H1 (cell line): ENCODE measurements around the gene COL4A1. TPM values are rescaled to one million over a fixed set of nuclear protein-coding genes. Genes with fewer than 3 reads are reported as not detected.

Experiments used
- CTCF ChIA-PET: fragments of 300-600 bp; sonication (Branson Sonifier 250); formaldehyde crosslinking; loops from one replicate; lab custom pipeline; 2021; ENCODE audit not compliant: partially characterized antibody; lab: Charles Lee
- POLR2A ChIA-PET: fragments of 300-600 bp; sonication (Branson Sonifier 250); formaldehyde crosslinking; loops from one replicate; lab custom pipeline; 2021; ENCODE audit warnings: inconsistent platforms; ENCODE audit not compliant: partially characterized antibody; lab: Charles Lee
- DNase-seq, 2 experiments: peaks; one replicate each; pipeline versions ENCODE4 v3.0.0 to v3.0.0-alpha.2; 2010 to 2022; ENCODE audit warnings: low spot score in 2 of 2, low read depth in 1 of 2, mixed read lengths in 1 of 2
- FAIRE-seq: peaks from 2 replicates; lab custom pipeline; 2011; peaks lifted over from hg19 to GRCh38; lab: Jason Lieb, UNC
- H2AFZ ChIP-seq: 2 replicates; pipeline ENCODE4 v1.8.1; 2012; ENCODE audit warnings: low read length, inconsistent platforms
- H2AK5ac ChIP-seq: 2 replicates; pipeline ENCODE4 v1.6.1; 2013; ENCODE audit warnings: low read depth, low read length
- H2BK120ac ChIP-seq: replicated peaks from 2 replicates; pipeline ENCODE3; 2013; ENCODE audit warnings: low read depth, low read length, inconsistent platforms
- H2BK12ac ChIP-seq: 2 replicates; pipeline ENCODE4 v1.6.1; 2013; ENCODE audit warnings: low read depth, low read length
- H2BK15ac ChIP-seq: 2 replicates; pipeline ENCODE4 v1.6.1; 2013; ENCODE audit warnings: low read length
- H2BK20ac ChIP-seq: 2 replicates; pipeline ENCODE4 v1.6.1; 2013; ENCODE audit warnings: low read length
- H2BK5ac ChIP-seq: 2 replicates; pipeline ENCODE4 v1.6.1; 2013; ENCODE audit warnings: low read depth, low read length
- H3K14ac ChIP-seq: 2 replicates; pipeline ENCODE4 v1.6.1; 2013; ENCODE audit warnings: inconsistent platforms; ENCODE audit not compliant: insufficient read length
- H3K18ac ChIP-seq: 2 replicates; pipeline ENCODE4 v1.6.1; 2013; ENCODE audit warnings: low read length; ENCODE audit errors: extremely low read depth
- H3K23ac ChIP-seq: 2 replicates; pipeline ENCODE4 v1.6.1; 2013; ENCODE audit warnings: inconsistent platforms; ENCODE audit not compliant: insufficient read length
- H3K23me2 ChIP-seq: 2 replicates; pipeline ENCODE4 v1.6.1; 2013; ENCODE audit warnings: low read depth, low read length
- H3K27ac ChIP-seq: 2 replicates; pipeline ENCODE4 v1.6.1; 2011; ENCODE audit warnings: low read depth, low read length, inconsistent platforms
- H3K27me3 ChIP-seq, 4 experiments: replicated peaks in 1 of 4; 1 replicate in 1 of 4; 2 replicates in 3 of 4; pipeline versions ENCODE4 v1.6.1 to v1.8.1; 2011 to 2013; ENCODE audit warnings: low read length in 3 of 4, mild to moderate bottlenecking in 3 of 4, inconsistent platforms in 2 of 4, mixed read lengths in 2 of 4, moderate library complexity in 1 of 4; ENCODE audit not compliant: control insufficient read depth in 3 of 4, insufficient read depth in 3 of 4; ENCODE audit errors: extremely low read depth in 1 of 4
- H3K36me3 ChIP-seq, 4 experiments: 2 replicates each; pipeline versions ENCODE4 v1.6.1 to v1.8.1; 2011 to 2013; ENCODE audit warnings: mild to moderate bottlenecking in 4 of 4, low read length in 3 of 4, moderate library complexity in 2 of 4, control low read depth in 1 of 4, inconsistent platforms in 1 of 4; ENCODE audit not compliant: insufficient read depth in 4 of 4, control insufficient read depth in 2 of 4
- H3K4ac ChIP-seq: replicated peaks from 2 replicates; pipeline ENCODE3; 2013; ENCODE audit warnings: low read length, low read depth, mixed read lengths, inconsistent platforms; ENCODE audit not compliant: insufficient read length
- H3K4me1 ChIP-seq, 4 experiments: replicated peaks in 1 of 4; 1 replicate in 1 of 4; 2 replicates in 3 of 4; pipeline versions ENCODE4 v1.6.1 to v1.8.1; 2011 to 2013; ENCODE audit warnings: low read length in 3 of 4, inconsistent platforms in 2 of 4, mixed read lengths in 1 of 4; ENCODE audit not compliant: insufficient read depth in 4 of 4, control insufficient read depth in 3 of 4
- H3K4me2 ChIP-seq, 2 experiments: 2 replicates each; pipeline versions ENCODE4 v1.6.1 to v1.8.1; 2011 to 2013; ENCODE audit warnings: low read depth in 2 of 2, low read length in 2 of 2, control low read depth in 1 of 2, inconsistent platforms in 1 of 2, mild to moderate bottlenecking in 1 of 2; ENCODE audit not compliant: insufficient read depth in 1 of 2
- H3K4me3 ChIP-seq, 4 experiments: fragments of 200-600, 300-600 bp in 1 of 4; sonication (generic), shearing (Covaris generic), sonication (Bioruptor Twin) in 1 of 4; 2 replicates each; pipeline versions ENCODE4 v1.5.1 to v1.8.1; 2011 to 2016; ENCODE audit warnings: low read length in 4 of 4, low read depth in 3 of 4, control low read depth in 2 of 4, inconsistent platforms in 2 of 4, mild to moderate bottlenecking in 2 of 4, mixed read lengths in 1 of 4, moderate library complexity in 1 of 4; ENCODE audit not compliant: insufficient read depth in 2 of 4; ENCODE audit errors: extremely low read depth in 1 of 4
- H3K56ac ChIP-seq: replicated peaks from 2 replicates; pipeline ENCODE3; 2013; ENCODE audit warnings: low read depth, mild to moderate bottlenecking, mixed read lengths, low read length, inconsistent platforms; ENCODE audit not compliant: insufficient read length
- H3K79me1 ChIP-seq: 2 replicates; pipeline ENCODE4 v1.6.1; 2013; ENCODE audit warnings: low read depth, low read length, control low read depth
- H3K79me2 ChIP-seq, 2 experiments: 2 replicates each; pipeline versions ENCODE4 v1.6.1 to v1.8.1; 2012 to 2013; ENCODE audit warnings: low read length in 2 of 2, mild to moderate bottlenecking in 2 of 2, inconsistent platforms in 1 of 2; ENCODE audit not compliant: insufficient read depth in 2 of 2, control insufficient read depth in 1 of 2
- H3K9ac ChIP-seq, 4 experiments: replicated peaks in 1 of 4; 1 replicate in 1 of 4; 2 replicates in 3 of 4; pipeline versions ENCODE4 v1.6.1 to v1.8.1; 2011 to 2013; ENCODE audit warnings: low read depth in 3 of 4, low read length in 3 of 4, control low read depth in 2 of 4, mild to moderate bottlenecking in 2 of 4, moderate library complexity in 2 of 4, inconsistent platforms in 1 of 4; ENCODE audit errors: extremely low read depth in 1 of 4
- H3K9me3 ChIP-seq, 2 experiments: 2 replicates each; pipeline versions ENCODE4 v1.6.1 to v1.8.1; 2012 to 2013; ENCODE audit warnings: mild to moderate bottlenecking in 2 of 2, moderate library complexity in 2 of 2, control low read depth in 1 of 2, inconsistent platforms in 1 of 2, low read depth in 1 of 2, low read length in 1 of 2, mixed read lengths in 1 of 2; ENCODE audit not compliant: insufficient read depth in 2 of 2
- H4K20me1 ChIP-seq, 2 experiments: replicated peaks in 1 of 2; 2 replicates each; pipeline versions ENCODE3 to v1.8.1; 2011 to 2013; ENCODE audit warnings: inconsistent platforms in 2 of 2, low read length in 2 of 2, mild to moderate bottlenecking in 1 of 2; ENCODE audit not compliant: insufficient read depth in 2 of 2, control insufficient read depth in 1 of 2
- H4K5ac ChIP-seq: 2 replicates; pipeline ENCODE4 v1.6.1; 2013; ENCODE audit warnings: low read length, low read depth, mixed read lengths, inconsistent platforms; ENCODE audit not compliant: insufficient read length
- H4K8ac ChIP-seq: 2 replicates; pipeline ENCODE4 v1.8.0; 2013; ENCODE audit warnings: mild to moderate bottlenecking, moderate library complexity, low read length, inconsistent platforms; ENCODE audit not compliant: insufficient read depth; ENCODE audit errors: extremely low read depth
- H4K91ac ChIP-seq: replicated peaks from 2 replicates; pipeline ENCODE3; 2013; ENCODE audit warnings: low read length, mixed read lengths, inconsistent platforms; ENCODE audit not compliant: insufficient read length
- CBX8 ChIP-seq: fragments of 300-800, 300-1000 bp; sonication (generic); IDR thresholded peaks from 2 replicates; pipeline ENCODE4 v1.7.1; 2016; ENCODE audit warnings: low read depth, low read length, borderline replicate concordance
- CHD2 ChIP-seq: IDR thresholded peaks from 2 replicates; pipeline ENCODE4 v1.6.1; 2012; ENCODE audit warnings: low read length, improper control_type of control experiment
- CTBP2 ChIP-seq: IDR thresholded peaks from 2 replicates; pipeline ENCODE4 v1.7.0; 2011; ENCODE audit warnings: borderline replicate concordance, mild to moderate bottlenecking, moderate library complexity, mixed read lengths, low read length; ENCODE audit not compliant: insufficient read depth, insufficient read length
- KDM4A ChIP-seq: IDR thresholded peaks from one replicate; pipeline ENCODE4 v1.7.1; 2012; ENCODE audit warnings: low read depth, mild to moderate bottlenecking, moderate library complexity, low read length, inconsistent platforms; ENCODE audit not compliant: severe bottlenecking
- KDM5A ChIP-seq: fragments of 200-600 bp; IDR thresholded peaks from 2 replicates; pipeline ENCODE4 v1.7.1; 2012; ENCODE audit warnings: mild to moderate bottlenecking, low read length, inconsistent platforms, mixed read lengths
- MAFK ChIP-seq: IDR thresholded peaks from 2 replicates; pipeline ENCODE4 v1.6.1; 2012; ENCODE audit warnings: low read depth, mild to moderate bottlenecking, improper control_type of control experiment, low read length
- POLR2A ChIP-seq, 2 experiments: IDR thresholded peaks; 1 replicate in 1 of 2; 2 replicates in 1 of 2; pipeline ENCODE4 v1.6.1; 2011; ENCODE audit warnings: low read depth in 2 of 2, low read length in 2 of 2, mild to moderate bottlenecking in 2 of 2; ENCODE audit errors: control extremely low read depth in 1 of 2
- RBBP5 ChIP-seq: IDR thresholded peaks from 2 replicates; pipeline ENCODE4 v1.7.1; 2012; ENCODE audit warnings: low read depth, mild to moderate bottlenecking, inconsistent platforms, low read length, moderate library complexity, borderline replicate concordance
- SIN3A ChIP-seq, 2 experiments: IDR thresholded peaks in 1 of 2; conservative IDR thresholded peaks in 1 of 2; 2 replicates each; pipeline ENCODE4 v1.6.1; 2011 to 2012; ENCODE audit warnings: low read length in 2 of 2, improper control_type of control experiment in 1 of 2, low read depth in 1 of 2, mild to moderate bottlenecking in 1 of 2
- SIX5 ChIP-seq: IDR thresholded peaks from 2 replicates; pipeline ENCODE4 v1.6.1; 2011; ENCODE audit warnings: mild to moderate bottlenecking, low read depth, low read length
- SP1 ChIP-seq: IDR thresholded peaks from 2 replicates; pipeline ENCODE4 v1.6.1; 2011; ENCODE audit warnings: low read depth, low read length
- SUZ12 ChIP-seq: fragments of 200-600 bp; sonication (generic); IDR thresholded peaks from 2 replicates; pipeline ENCODE4 v1.6.1; 2012; ENCODE audit warnings: mild to moderate bottlenecking, inconsistent platforms, low read length, moderate library complexity, mixed read lengths
- WGBS, 2 experiments: shearing (Covaris generic) in 1 of 2; methylation state at CpG; one replicate each; pipeline versions ENCODE4 v1.1.6 to v1.1.7; 2013 to 2015; ENCODE audit warnings: low lambda C conversion rate in 2 of 2, mixed read lengths in 2 of 2, inconsistent platforms in 1 of 2, low coverage in 1 of 2, missing lambda C conversion rate in 1 of 2; ENCODE audit not compliant: insufficient replicate concordance in 2 of 2, insufficient coverage in 1 of 2, insufficient read length in 1 of 2; ENCODE audit errors: extremely low coverage in 1 of 2, missing lambda C conversion rate in 1 of 2; 5-methylcytosine and 5-hydroxymethylcytosine counted together
- polyA plus RNA-seq, 7 experiments: library from polyadenylated mRNA; depleted of rRNA in 3 of 7; stranded (reverse) in 5 of 7; unstranded in 2 of 7; fragments of >200 nt in 5 of 7; fragments of 200-250 nt in 2 of 7; gene quantifications; 1 replicate in 5 of 7; 2 replicates in 1 of 7; 4 replicates in 1 of 7; pipeline versions ENCODE4 v1.2.1 to v1.2.3, GENCODE V29; 2011 to 2013; ENCODE audit warnings: missing spikeins in 2 of 7, mixed read lengths in 2 of 7
- total RNA-seq: library from RNA; stranded (reverse); fragmentation: NEBNext Ultra II Directional; extraction: Animal tissue kit (Norgen Biotek cat#: 25700); gene quantifications from 2 replicates; pipeline ENCODE4 v1.2.1, GENCODE V29; 2021

COL4A1 gene
- total and polyA plus RNA-seq, 2 of the 8 experiments (the other 6 are each of a cell fraction or from before 2014, with no cell fraction given) = 30.7 to 82.0 TPM

GRCh38 chr13:110308656-110309359 is 1.9 kb upstream of the COL4A1 start:
- ChIA-PET POLR2A (interaction anchor here (0.8 to 5.5 kb wide), 12 partner anchors 8 to 252 kb away, joined by 3 to 34 read pairs (median 4); no protein-coding TSS in a partner anchor), CTCF (interaction anchor here (0.9 to 5.2 kb wide), 21 partner anchors 8 to 147 kb away, joined by 3 to 40 read pairs (median 4); no protein-coding TSS in a partner anchor)
- H3K36me3 ChIP-seq = peaks cover 0 to 2% (median 0%) of the 10 kb centered on the region in 4 experiments; a peak in 1 of 8 replicates
- no peak overlapping the region for H3K14ac ChIP-seq
- peak overlapping the region; percentile 73 for H3K18ac ChIP-seq
- peak overlapping the region in 3 of 4 experiments; percentile 48 to 52 (median 52); a peak in 5 of 7 replicates for H3K9ac ChIP-seq
- H3K27me3 ChIP-seq = peaks cover 0 to 18% (median 10%) of the 10 kb centered on the region in 4 experiments; a peak in 5 of 7 replicates
- 31% methylated on average over 31 of the region's 31 CpGs; no CpG with 5 or more reads in 1 of the 2 experiments for WGBS, 2 experiments
- no peak overlapping the region for H3K56ac ChIP-seq
- peaks cover 5 to 9% (median 7%) of the 10 kb centered on the region in 4 experiments; a peak in 5 of 7 replicates for H3K4me1 ChIP-seq
- H2BK5ac ChIP-seq = no peak overlapping the region
- H4K8ac ChIP-seq = 0 out of 2 replicates have a peak overlapping the region, but pooled peaks have one; percentile 71
- no peak overlapping the region for H3K4ac ChIP-seq
- peaks cover 15% of the 10 kb centered on the region for H3K23me2 ChIP-seq
- peaks cover 3% of the 10 kb centered on the region for H3K79me1 ChIP-seq
- peak overlapping the region; percentile 89 to 100 for H3K4me2 ChIP-seq
- no peak overlapping the region for H2AK5ac ChIP-seq
- no peak overlapping the region for H2BK20ac ChIP-seq
- no peaks in the 10 kb centered on the region for H3K9me3 ChIP-seq
- H2BK15ac ChIP-seq = peak overlapping the region; percentile 83; the same call in 1 of the 2 replicates
- H4K5ac ChIP-seq = no peak overlapping the region
- peaks cover 4 to 12% of the 10 kb centered on the region in 2 experiments for H4K20me1 ChIP-seq
- H2AFZ ChIP-seq = peak overlapping the region; percentile 75; the same call in 1 of the 2 replicates
- DNase-seq (no peak), FAIRE-seq (peak; percentile 39)
- no peak overlapping the region for H3K23ac ChIP-seq
- H3K27ac ChIP-seq = no peak overlapping the region
- H2BK12ac ChIP-seq = no peak overlapping the region
- H4K91ac ChIP-seq = peak overlapping the region; percentile 18
- H3K79me2 ChIP-seq = peaks cover 0 to 27% of the 10 kb centered on the region in 2 experiments; a peak in 2 of 4 replicates
- H2BK120ac ChIP-seq = no peak overlapping the region
- peak overlapping the region; percentile 44 to 93 (median 76) for H3K4me3 ChIP-seq
- no peak for TF ChIP-seq KDM4A
- TF ChIP-seq SIX5 = no peak
- TF ChIP-seq KDM5A = no peak
- TF ChIP-seq RBBP5 = no peak
- TF ChIP-seq CBX8 = no peak
- TF ChIP-seq SP1 = no peak
- TF ChIP-seq POLR2A (IDR thresholded peaks at IDR 0.05; ENCODE audit: control extremely low read depth in 1 of 2, low read depth in 2 of 2, low read length in 2 of 2) = peak in 1 of 2 experiments; percentile 52; a peak in 1 of 3 replicates
- no peak for TF ChIP-seq CHD2
- TF ChIP-seq CTBP2 = no peak
- TF ChIP-seq MAFK = no peak
- TF ChIP-seq SIN3A (conservative IDR thresholded peaks at IDR 0.05 in 1 of 2, IDR thresholded peaks at IDR 0.05 in 1 of 2; ENCODE audit: low read depth in 1 of 2, low read length in 2 of 2) = no peak
- no peak for TF ChIP-seq SUZ12
